ENCODE results near the gene FOLR1.

GRCh38 chr11:72243173-72244059 lies 51.5 kb downstream of the FOLR1 start:
- TF ChIP-seq CEBPB (IDR thresholded peaks at IDR 0.05) (no peak), EGR1 (IDR thresholded peaks at IDR 0.05) (no peak), EP300 (IDR thresholded peaks at IDR 0.05; ENCODE audit: borderline replicate concordance) (no peak)
